ENCODE results near the gene VPS37C. TPM values are rescaled to one million over a fixed set of nuclear protein-coding genes. Genes with fewer than 3 reads are reported as not detected.

Gene VPS37C
- total RNA-seq, 1 experiment from 2014 or later, result 23.4 TPM

DNA sequence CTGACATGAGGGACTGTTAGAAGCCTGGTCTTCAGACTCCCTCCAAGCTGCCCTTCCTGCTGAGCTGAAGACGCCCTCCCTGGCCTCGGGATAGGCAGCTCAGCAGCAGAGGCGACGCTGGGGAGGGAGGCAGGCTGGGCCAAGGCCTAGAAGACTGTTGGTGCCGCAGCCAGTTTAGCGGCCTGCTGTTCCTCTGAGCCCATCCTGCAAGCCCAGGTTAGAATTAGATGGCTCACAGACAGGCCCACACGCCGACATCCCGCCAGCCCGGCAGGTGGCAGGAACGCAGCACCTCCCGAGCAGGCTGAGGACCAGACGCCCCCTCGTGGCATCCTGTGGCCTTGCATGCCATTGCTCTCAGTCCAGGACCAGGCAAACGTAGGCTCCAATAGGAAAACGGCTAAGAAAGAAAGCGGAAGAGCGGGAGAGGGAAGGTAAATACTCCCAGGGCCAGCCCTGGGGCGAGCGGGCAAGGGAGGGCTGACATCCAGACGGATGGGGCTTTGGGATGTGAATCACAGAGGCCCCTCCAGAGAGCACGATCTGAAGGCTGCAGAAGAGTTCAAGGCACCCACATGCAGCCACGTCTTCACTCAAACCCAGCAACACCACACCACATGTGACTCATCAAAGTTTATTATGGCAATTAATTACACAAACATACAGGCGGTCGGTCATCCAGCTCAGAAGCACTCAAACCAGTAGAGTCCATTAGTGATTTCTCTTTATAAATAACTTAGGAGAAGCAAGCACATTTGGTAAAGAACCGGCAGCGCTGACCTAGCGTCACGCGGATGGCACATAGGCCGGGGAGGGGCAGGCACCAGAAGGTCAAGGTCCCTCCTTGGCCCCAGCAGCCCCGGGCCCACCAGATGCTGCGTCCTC, 31.3 kb downstream of the VPS37C start (continued):
- TF ChIP-seq, protein P1, sequence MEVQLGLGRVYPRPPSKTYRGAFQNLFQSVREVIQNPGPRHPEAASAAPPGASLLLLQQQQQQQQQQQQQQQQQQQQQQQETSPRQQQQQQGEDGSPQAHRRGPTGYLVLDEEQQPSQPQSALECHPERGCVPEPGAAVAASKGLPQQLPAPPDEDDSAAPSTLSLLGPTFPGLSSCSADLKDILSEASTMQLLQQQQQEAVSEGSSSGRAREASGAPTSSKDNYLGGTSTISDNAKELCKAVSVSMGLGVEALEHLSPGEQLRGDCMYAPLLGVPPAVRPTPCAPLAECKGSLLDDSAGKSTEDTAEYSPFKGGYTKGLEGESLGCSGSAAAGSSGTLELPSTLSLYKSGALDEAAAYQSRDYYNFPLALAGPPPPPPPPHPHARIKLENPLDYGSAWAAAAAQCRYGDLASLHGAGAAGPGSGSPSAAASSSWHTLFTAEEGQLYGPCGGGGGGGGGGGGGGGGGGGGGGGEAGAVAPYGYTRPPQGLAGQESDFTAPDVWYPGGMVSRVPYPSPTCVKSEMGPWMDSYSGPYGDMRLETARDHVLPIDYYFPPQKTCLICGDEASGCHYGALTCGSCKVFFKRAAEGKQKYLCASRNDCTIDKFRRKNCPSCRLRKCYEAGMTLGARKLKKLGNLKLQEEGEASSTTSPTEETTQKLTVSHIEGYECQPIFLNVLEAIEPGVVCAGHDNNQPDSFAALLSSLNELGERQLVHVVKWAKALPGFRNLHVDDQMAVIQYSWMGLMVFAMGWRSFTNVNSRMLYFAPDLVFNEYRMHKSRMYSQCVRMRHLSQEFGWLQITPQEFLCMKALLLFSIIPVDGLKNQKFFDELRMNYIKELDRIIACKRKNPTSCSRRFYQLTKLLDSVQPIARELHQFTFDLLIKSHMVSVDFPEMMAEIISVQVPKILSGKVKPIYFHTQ (CRISPR knock-in tag; IDR thresholded peaks at IDR 0.05), result no peak
- TF ChIP-seq, protein P2, sequence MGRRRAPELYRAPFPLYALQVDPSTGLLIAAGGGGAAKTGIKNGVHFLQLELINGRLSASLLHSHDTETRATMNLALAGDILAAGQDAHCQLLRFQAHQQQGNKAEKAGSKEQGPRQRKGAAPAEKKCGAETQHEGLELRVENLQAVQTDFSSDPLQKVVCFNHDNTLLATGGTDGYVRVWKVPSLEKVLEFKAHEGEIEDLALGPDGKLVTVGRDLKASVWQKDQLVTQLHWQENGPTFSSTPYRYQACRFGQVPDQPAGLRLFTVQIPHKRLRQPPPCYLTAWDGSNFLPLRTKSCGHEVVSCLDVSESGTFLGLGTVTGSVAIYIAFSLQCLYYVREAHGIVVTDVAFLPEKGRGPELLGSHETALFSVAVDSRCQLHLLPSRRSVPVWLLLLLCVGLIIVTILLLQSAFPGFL (CRISPR knock-in tag; IDR thresholded peaks at IDR 0.05; ENCODE audit: borderline replicate concordance), result no peak
- no peak for TF ChIP-seq ZNF232 (CRISPR knock-in tag; IDR thresholded peaks at IDR 0.05)
- TF ChIP-seq RORB (CRISPR knock-in tag; IDR thresholded peaks at IDR 0.05), result no peak
- 0 out of 2 replicates have a peak, but pooled peaks have one; percentile 10 for TF ChIP-seq SMAD3 (CRISPR knock-in tag; IDR thresholded peaks at IDR 0.05; ENCODE audit: borderline replicate concordance)
- TF ChIP-seq ZNF396 (CRISPR knock-in tag; IDR thresholded peaks at IDR 0.05; ENCODE audit: borderline replicate concordance), result no peak
- no peak for TF ChIP-seq ESRRA (CRISPR knock-in tag; IDR thresholded peaks at IDR 0.05; ENCODE audit: borderline replicate concordance)
- TF ChIP-seq ZNF121 (CRISPR knock-in tag; IDR thresholded peaks at IDR 0.05), result 0 out of 2 replicates have a peak, but pooled peaks have one; percentile 66
- TF ChIP-seq NFATC4 (CRISPR knock-in tag; IDR thresholded peaks at IDR 0.05), result no peak
- no peak for TF ChIP-seq SOX15 (CRISPR knock-in tag; IDR thresholded peaks at IDR 0.05)
- TF ChIP-seq ZBTB21 (CRISPR knock-in tag; IDR thresholded peaks at IDR 0.05; ENCODE audit: borderline replicate concordance), result 0 out of 2 replicates have a peak, but pooled peaks have one; percentile 59
- no peak for TF ChIP-seq IRF2 (CRISPR knock-in tag; IDR thresholded peaks at IDR 0.05; ENCODE audit: borderline replicate concordance, low read depth)
- TF ChIP-seq, protein P3, sequence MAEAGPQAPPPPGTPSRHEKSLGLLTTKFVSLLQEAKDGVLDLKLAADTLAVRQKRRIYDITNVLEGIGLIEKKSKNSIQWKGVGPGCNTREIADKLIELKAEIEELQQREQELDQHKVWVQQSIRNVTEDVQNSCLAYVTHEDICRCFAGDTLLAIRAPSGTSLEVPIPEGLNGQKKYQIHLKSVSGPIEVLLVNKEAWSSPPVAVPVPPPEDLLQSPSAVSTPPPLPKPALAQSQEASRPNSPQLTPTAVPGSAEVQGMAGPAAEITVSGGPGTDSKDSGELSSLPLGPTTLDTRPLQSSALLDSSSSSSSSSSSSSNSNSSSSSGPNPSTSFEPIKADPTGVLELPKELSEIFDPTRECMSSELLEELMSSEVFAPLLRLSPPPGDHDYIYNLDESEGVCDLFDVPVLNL (CRISPR knock-in tag; IDR thresholded peaks at IDR 0.05; ENCODE audit: borderline replicate concordance, low read depth), result no peak
- TF ChIP-seq KAT7 (CRISPR knock-in tag; IDR thresholded peaks at IDR 0.05; ENCODE audit: borderline replicate concordance), result no peak
- TF ChIP-seq, protein P4, sequence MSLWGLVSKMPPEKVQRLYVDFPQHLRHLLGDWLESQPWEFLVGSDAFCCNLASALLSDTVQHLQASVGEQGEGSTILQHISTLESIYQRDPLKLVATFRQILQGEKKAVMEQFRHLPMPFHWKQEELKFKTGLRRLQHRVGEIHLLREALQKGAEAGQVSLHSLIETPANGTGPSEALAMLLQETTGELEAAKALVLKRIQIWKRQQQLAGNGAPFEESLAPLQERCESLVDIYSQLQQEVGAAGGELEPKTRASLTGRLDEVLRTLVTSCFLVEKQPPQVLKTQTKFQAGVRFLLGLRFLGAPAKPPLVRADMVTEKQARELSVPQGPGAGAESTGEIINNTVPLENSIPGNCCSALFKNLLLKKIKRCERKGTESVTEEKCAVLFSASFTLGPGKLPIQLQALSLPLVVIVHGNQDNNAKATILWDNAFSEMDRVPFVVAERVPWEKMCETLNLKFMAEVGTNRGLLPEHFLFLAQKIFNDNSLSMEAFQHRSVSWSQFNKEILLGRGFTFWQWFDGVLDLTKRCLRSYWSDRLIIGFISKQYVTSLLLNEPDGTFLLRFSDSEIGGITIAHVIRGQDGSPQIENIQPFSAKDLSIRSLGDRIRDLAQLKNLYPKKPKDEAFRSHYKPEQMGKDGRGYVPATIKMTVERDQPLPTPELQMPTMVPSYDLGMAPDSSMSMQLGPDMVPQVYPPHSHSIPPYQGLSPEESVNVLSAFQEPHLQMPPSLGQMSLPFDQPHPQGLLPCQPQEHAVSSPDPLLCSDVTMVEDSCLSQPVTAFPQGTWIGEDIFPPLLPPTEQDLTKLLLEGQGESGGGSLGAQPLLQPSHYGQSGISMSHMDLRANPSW (CRISPR knock-in tag; conservative IDR thresholded peaks at IDR 0.05; ENCODE audit: low read depth), result no peak
- TF ChIP-seq, protein P5, sequence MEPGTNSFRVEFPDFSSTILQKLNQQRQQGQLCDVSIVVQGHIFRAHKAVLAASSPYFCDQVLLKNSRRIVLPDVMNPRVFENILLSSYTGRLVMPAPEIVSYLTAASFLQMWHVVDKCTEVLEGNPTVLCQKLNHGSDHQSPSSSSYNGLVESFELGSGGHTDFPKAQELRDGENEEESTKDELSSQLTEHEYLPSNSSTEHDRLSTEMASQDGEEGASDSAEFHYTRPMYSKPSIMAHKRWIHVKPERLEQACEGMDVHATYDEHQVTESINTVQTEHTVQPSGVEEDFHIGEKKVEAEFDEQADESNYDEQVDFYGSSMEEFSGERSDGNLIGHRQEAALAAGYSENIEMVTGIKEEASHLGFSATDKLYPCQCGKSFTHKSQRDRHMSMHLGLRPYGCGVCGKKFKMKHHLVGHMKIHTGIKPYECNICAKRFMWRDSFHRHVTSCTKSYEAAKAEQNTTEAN (CRISPR knock-in tag; IDR thresholded peaks at IDR 0.05), result no peak
- TF ChIP-seq ETV6 (CRISPR knock-in tag; IDR thresholded peaks at IDR 0.05), result peak; percentile 75; the same call in 1 of the 2 replicates
- no peak for TF ChIP-seq FOXJ3 (CRISPR knock-in tag; IDR thresholded peaks at IDR 0.05; ENCODE audit: borderline replicate concordance)
- TF ChIP-seq ZNF317 (CRISPR knock-in tag; IDR thresholded peaks at IDR 0.05; ENCODE audit: borderline replicate concordance, low read depth), result no peak
- no peak for TF ChIP-seq NFYB (CRISPR knock-in tag; conservative IDR thresholded peaks at IDR 0.05; ENCODE audit: low read depth)
- TF ChIP-seq GRHL2 (CRISPR knock-in tag; IDR thresholded peaks at IDR 0.05; ENCODE audit: insufficient replicate concordance, severe bottlenecking), result no peak
- TF ChIP-seq, protein P6, sequence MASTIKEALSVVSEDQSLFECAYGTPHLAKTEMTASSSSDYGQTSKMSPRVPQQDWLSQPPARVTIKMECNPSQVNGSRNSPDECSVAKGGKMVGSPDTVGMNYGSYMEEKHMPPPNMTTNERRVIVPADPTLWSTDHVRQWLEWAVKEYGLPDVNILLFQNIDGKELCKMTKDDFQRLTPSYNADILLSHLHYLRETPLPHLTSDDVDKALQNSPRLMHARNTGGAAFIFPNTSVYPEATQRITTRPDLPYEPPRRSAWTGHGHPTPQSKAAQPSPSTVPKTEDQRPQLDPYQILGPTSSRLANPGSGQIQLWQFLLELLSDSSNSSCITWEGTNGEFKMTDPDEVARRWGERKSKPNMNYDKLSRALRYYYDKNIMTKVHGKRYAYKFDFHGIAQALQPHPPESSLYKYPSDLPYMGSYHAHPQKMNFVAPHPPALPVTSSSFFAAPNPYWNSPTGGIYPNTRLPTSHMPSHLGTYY (CRISPR knock-in tag; IDR thresholded peaks at IDR 0.05), result no peak
- TF ChIP-seq, protein P7, sequence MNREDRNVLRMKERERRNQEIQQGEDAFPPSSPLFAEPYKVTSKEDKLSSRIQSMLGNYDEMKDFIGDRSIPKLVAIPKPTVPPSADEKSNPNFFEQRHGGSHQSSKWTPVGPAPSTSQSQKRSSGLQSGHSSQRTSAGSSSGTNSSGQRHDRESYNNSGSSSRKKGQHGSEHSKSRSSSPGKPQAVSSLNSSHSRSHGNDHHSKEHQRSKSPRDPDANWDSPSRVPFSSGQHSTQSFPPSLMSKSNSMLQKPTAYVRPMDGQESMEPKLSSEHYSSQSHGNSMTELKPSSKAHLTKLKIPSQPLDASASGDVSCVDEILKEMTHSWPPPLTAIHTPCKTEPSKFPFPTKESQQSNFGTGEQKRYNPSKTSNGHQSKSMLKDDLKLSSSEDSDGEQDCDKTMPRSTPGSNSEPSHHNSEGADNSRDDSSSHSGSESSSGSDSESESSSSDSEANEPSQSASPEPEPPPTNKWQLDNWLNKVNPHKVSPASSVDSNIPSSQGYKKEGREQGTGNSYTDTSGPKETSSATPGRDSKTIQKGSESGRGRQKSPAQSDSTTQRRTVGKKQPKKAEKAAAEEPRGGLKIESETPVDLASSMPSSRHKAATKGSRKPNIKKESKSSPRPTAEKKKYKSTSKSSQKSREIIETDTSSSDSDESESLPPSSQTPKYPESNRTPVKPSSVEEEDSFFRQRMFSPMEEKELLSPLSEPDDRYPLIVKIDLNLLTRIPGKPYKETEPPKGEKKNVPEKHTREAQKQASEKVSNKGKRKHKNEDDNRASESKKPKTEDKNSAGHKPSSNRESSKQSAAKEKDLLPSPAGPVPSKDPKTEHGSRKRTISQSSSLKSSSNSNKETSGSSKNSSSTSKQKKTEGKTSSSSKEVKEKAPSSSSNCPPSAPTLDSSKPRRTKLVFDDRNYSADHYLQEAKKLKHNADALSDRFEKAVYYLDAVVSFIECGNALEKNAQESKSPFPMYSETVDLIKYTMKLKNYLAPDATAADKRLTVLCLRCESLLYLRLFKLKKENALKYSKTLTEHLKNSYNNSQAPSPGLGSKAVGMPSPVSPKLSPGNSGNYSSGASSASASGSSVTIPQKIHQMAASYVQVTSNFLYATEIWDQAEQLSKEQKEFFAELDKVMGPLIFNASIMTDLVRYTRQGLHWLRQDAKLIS (CRISPR knock-in tag; IDR thresholded peaks at IDR 0.05; ENCODE audit: borderline replicate concordance), result no peak
